HepG2 (cell line): ENCODE measurements around the gene MYH15. TPM values are rescaled to one million over a fixed set of nuclear protein-coding genes. Genes with fewer than 3 reads are reported as not detected.

Experiments used
- ATAC-seq: fragments of 200-7000 bp; cut with Tn5 transposase; 3 replicates; pipeline ENCODE4 v1.9.1; 2020; ENCODE audit warnings: mild to moderate bottlenecking, moderate library complexity
- BruUV-seq: library from RNA; stranded (reverse); fragments of 400-500 nt; replicated peaks from 2 replicates; lab custom pipeline; 2021; lab: Mats Ljungman, UMichigan
- CTCF ChIA-PET: fragments of 300-600 bp; formaldehyde crosslinking; extraction: SDS; loops from one replicate; lab custom pipeline; 2021; ENCODE audit warnings: low total read pairs, inconsistent platforms, low intra/inter-chr PET ratio; lab: Yijun Ruan, JAX
- POLR2A ChIA-PET: fragments of 350-600 bp; sonication (Branson Sonifier 250); formaldehyde crosslinking; loops from one replicate; lab custom pipeline; 2020; ENCODE audit warnings: antibody characterized with exemption, inconsistent platforms; lab: Yijun Ruan, JAX
- DNase-seq: peaks from one replicate; pipeline ENCODE4 v3.0.0-alpha.2; 2015; ENCODE audit warnings: low spot score
- FAIRE-seq: peaks from 3 replicates; lab custom pipeline; 2011; peaks lifted over from hg19 to GRCh38; lab: Jason Lieb, UNC
- H2AFZ ChIP-seq: one replicate; pipeline ENCODE4 v1.6.1; 2011; ENCODE audit warnings: low read length, inconsistent platforms
- H3K27ac ChIP-seq: fragments of 300-600 bp; 3 replicates; pipeline ENCODE4 v1.8.0; 2011; ENCODE audit warnings: mixed run types, mild to moderate bottlenecking, mixed read lengths, low read length, inconsistent platforms; ENCODE audit not compliant: insufficient read depth; ENCODE audit errors: extremely low read length
- H3K27me3 ChIP-seq, 2 experiments: fragments of 200-600 bp in 1 of 2; 2 replicates in 1 of 2; 3 replicates in 1 of 2; pipeline versions ENCODE4 v1.6.0 to v1.8.0; 2011; ENCODE audit warnings: low read length in 2 of 2, mild to moderate bottlenecking in 2 of 2, moderate library complexity in 2 of 2, inconsistent platforms in 1 of 2; ENCODE audit not compliant: insufficient read depth in 2 of 2, control insufficient read depth in 1 of 2
- H3K36me3 ChIP-seq, 2 experiments: fragments of 200-600 bp in 1 of 2; replicated peaks in 1 of 2; 2 replicates in 1 of 2; 3 replicates in 1 of 2; pipeline versions ENCODE4 v1.5.1 to v1.8.0; 2011; ENCODE audit warnings: low read length in 2 of 2, inconsistent platforms in 1 of 2; ENCODE audit not compliant: insufficient read depth in 2 of 2, control insufficient read depth in 1 of 2
- H3K4me1 ChIP-seq: 2 replicates; pipeline ENCODE4 v1.5.1; 2012; ENCODE audit warnings: low read length, inconsistent platforms; ENCODE audit not compliant: insufficient read depth
- H3K4me2 ChIP-seq: 2 replicates; pipeline ENCODE4 v1.6.0; 2011; ENCODE audit warnings: low read depth, low read length, inconsistent platforms
- H3K4me3 ChIP-seq, 3 experiments: fragments of 200-600 bp in 1 of 3; sonication (generic), shearing (Covaris generic) in 1 of 3; replicated peaks in 1 of 3; 2 replicates each; pipeline ENCODE4 v1.5.1; 2011 to 2016; ENCODE audit warnings: low read length in 3 of 3, inconsistent platforms in 2 of 3, low read depth in 2 of 3, mild to moderate bottlenecking in 2 of 3, control low read depth in 1 of 3, mixed read lengths in 1 of 3; ENCODE audit not compliant: insufficient read depth in 1 of 3
- H3K79me2 ChIP-seq: one replicate; pipeline ENCODE4 v1.6.1; 2011; ENCODE audit warnings: low read length, inconsistent platforms; ENCODE audit not compliant: insufficient read depth
- H3K9ac ChIP-seq: 2 replicates; pipeline ENCODE4 v1.6.0; 2011; ENCODE audit warnings: mild to moderate bottlenecking, low read depth, low read length, inconsistent platforms; ENCODE audit not compliant: insufficient read depth
- H3K9me3 ChIP-seq: 2 replicates; pipeline ENCODE4 v1.5.1; 2012; ENCODE audit warnings: mild to moderate bottlenecking, low read length
- H4K20me1 ChIP-seq: 2 replicates; pipeline ENCODE4 v1.6.0; 2011; ENCODE audit warnings: inconsistent platforms, mild to moderate bottlenecking, low read length, moderate library complexity; ENCODE audit not compliant: insufficient read depth
- RBAK ChIP-seq: sonication (generic); formaldehyde crosslinking; IDR thresholded peaks from 2 replicates; pipeline ENCODE4 v1.5.1; 2020; ENCODE audit warnings: mild to moderate bottlenecking, missing genetic modification reagents
- SMAD1 ChIP-seq: sonication (generic); formaldehyde crosslinking; IDR thresholded peaks from 2 replicates; pipeline ENCODE4 v1.4.0; 2020; ENCODE audit warnings: missing genetic modification reagents, low read depth, mild to moderate bottlenecking, borderline replicate concordance
- TAF1 ChIP-seq: sonication (generic); formaldehyde crosslinking; IDR thresholded peaks from 2 replicates; pipeline ENCODE4 v1.4.0; 2020; ENCODE audit warnings: missing genetic modification reagents
- ZIK1 ChIP-seq: sonication (generic); formaldehyde crosslinking; IDR thresholded peaks from 2 replicates; pipeline ENCODE4 v1.5.0; 2020; ENCODE audit warnings: mild to moderate bottlenecking, low read depth, missing genetic modification reagents, borderline replicate concordance
- ZNF382 ChIP-seq: sonication (generic); formaldehyde crosslinking; IDR thresholded peaks from 2 replicates; pipeline ENCODE4 v1.5.0; 2020; ENCODE audit warnings: missing genetic modification reagents, mild to moderate bottlenecking, borderline replicate concordance
- WGBS: methylation state at CpG from one replicate; pipeline ENCODE4 v1.1.6; 2017; ENCODE audit warnings: low lambda C conversion rate; 5-methylcytosine and 5-hydroxymethylcytosine counted together
- in situ Hi-C: cut with HindIII; loops from 2 replicates; pipeline ENCODE4 v1.10.0; 2017; ENCODE audit warnings: low pct_unique_long_range_greater_than_20kb; ENCODE audit not compliant: extremely low pct_ligation_motif_present
- intact Hi-C: fragments of 100-400 bp; cut with micrococcal nuclease; formaldehyde crosslinking; loops from one replicate; pipeline ENCODE4 v1.10.0; 2022; ENCODE audit not compliant: unreplicated experiment
- polyA plus RNA-seq, 8 experiments: library from polyadenylated mRNA; depleted of rRNA in 3 of 8; stranded (reverse) in 7 of 8; unstranded in 1 of 8; fragments of >200 nt; fragmentation: Illumina TruSeq in 4 of 8; extraction: Trizol in 4 of 8; gene quantifications; 2 replicates each; pipeline versions ENCODE4 v1.2.1 to v1.2.3, GENCODE V29; 2011 to 2016; ENCODE audit warnings: low read depth in 4 of 8, missing spikeins in 1 of 8, mixed read lengths in 1 of 8; ENCODE audit not compliant: insufficient read depth in 1 of 8
- total RNA-seq, 5 experiments: library from RNA; depleted of rRNA; stranded (reverse); fragments of >200 nt; fragmentation: Illumina TruSeq; extraction: Trizol; gene quantifications; 2 replicates each; pipeline ENCODE4 v1.2.3, GENCODE V29; 2016; ENCODE audit warnings: low read depth in 1 of 5
- TF ChIP-seq, protein P1 (sequence below): sonication (generic); IDR thresholded peaks from 2 replicates; pipeline ENCODE4 v1.6.1; 2016; ENCODE audit warnings: low read depth, borderline replicate concordance
- TF ChIP-seq, protein P2 (sequence below): IDR thresholded peaks from 2 replicates; pipeline ENCODE4 v1.6.1; 2012; ENCODE audit warnings: low read depth, low read length, improper control_type of control experiment
- TF ChIP-seq, protein P3 (sequence below): sonication (generic); formaldehyde crosslinking; conservative IDR thresholded peaks from 2 replicates; pipeline ENCODE4 v1.4.0; 2020; ENCODE audit warnings: missing genetic modification reagents

Gene MYH15
- total and polyA plus RNA-seq, 2 of the 13 experiments (the other 11 are each of a cell fraction or from before 2014, with no cell fraction given) = 0.03 to 0.09 TPM

DNA sequence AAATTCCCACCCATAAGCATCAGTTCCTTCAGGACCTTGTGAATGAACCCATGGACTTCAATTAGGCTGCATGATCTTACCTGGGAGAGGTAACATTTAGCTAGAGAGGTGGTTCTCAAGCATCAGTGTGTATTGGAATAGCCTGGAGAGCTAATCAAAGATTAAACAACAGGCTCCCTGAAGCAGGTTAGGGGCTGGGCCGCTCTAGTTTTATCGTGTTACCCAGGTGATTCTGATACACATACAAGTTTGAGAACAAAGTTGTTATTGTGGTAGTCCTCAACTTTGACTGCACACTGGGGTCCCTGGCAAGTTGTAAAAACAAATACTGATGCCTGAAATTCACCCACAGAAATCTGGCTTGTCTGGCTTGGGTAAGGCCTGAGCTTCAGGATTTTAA, 31.2 kb downstream of the MYH15 start:
- POLR2A ChIA-PET = no interaction called here
- H3K36me3 ChIP-seq = no peaks in the 10 kb centered on the region
- no peak overlapping the region for H3K27ac ChIP-seq
- BruUV-seq = no TSS peak
- H3K27me3 ChIP-seq = no peaks in the 10 kb centered on the region
- no peaks in the 10 kb centered on the region for H3K79me2 ChIP-seq
- in situ Hi-C loops (no loop called here), intact Hi-C loops (loop anchor here (10.0 kb wide), 1 partner anchor 384 kb away; the partner anchor contains the start of gene CD47)
- DNase-seq (no peak), ATAC-seq (no peak), FAIRE-seq (no peak)
- no peaks in the 10 kb centered on the region for H4K20me1 ChIP-seq
- H3K9me3 ChIP-seq = no peaks in the 10 kb centered on the region
- H3K9ac ChIP-seq = no peak overlapping the region
- no peak overlapping the region for H3K4me3 ChIP-seq
- TF ChIP-seq, protein P1, sequence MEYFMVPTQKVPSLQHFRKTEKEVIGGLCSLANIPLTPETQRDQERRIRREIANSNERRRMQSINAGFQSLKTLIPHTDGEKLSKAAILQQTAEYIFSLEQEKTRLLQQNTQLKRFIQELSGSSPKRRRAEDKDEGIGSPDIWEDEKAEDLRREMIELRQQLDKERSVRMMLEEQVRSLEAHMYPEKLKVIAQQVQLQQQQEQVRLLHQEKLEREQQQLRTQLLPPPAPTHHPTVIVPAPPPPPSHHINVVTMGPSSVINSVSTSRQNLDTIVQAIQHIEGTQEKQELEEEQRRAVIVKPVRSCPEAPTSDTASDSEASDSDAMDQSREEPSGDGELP = no peak
- TF ChIP-seq, protein P2, sequence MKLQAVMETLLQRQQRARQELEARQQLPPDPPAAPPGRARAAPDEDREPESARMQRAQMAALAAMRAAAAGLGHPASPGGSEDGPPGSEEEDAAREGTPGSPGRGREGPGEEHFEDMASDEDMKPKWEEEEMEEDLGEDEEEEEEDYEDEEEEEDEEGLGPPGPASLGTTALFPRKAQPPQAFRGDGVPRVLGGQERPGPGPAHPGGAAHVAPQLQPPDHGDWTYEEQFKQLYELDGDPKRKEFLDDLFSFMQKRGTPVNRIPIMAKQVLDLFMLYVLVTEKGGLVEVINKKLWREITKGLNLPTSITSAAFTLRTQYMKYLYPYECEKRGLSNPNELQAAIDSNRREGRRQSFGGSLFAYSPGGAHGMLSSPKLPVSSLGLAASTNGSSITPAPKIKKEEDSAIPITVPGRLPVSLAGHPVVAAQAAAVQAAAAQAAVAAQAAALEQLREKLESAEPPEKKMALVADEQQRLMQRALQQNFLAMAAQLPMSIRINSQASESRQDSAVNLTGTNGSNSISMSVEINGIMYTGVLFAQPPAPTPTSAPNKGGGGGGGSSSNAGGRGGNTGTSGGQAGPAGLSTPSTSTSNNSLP = no peak
- TF ChIP-seq ZIK1 (no peak), SMAD1 (CRISPR knock-in tag) (no peak), RBAK (no peak), TAF1 (CRISPR knock-in tag) (no peak), ZNF382 (CRISPR knock-in tag) (no peak)
- TF ChIP-seq, protein P3, sequence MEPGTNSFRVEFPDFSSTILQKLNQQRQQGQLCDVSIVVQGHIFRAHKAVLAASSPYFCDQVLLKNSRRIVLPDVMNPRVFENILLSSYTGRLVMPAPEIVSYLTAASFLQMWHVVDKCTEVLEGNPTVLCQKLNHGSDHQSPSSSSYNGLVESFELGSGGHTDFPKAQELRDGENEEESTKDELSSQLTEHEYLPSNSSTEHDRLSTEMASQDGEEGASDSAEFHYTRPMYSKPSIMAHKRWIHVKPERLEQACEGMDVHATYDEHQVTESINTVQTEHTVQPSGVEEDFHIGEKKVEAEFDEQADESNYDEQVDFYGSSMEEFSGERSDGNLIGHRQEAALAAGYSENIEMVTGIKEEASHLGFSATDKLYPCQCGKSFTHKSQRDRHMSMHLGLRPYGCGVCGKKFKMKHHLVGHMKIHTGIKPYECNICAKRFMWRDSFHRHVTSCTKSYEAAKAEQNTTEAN (CRISPR knock-in tag) = no peak
- CTCF ChIA-PET = no interaction called here
- WGBS = 43% methylated on average over 2 of the region's 2 CpGs
- no peak overlapping the region for H3K4me2 ChIP-seq
- H2AFZ ChIP-seq = no peak overlapping the region
- no peaks in the 10 kb centered on the region for H3K4me1 ChIP-seq
